ENCODE data around the gene CAAP1. TPM values are rescaled to one million over a fixed set of nuclear protein-coding genes. Genes with fewer than 3 reads are reported as not detected.

Gene CAAP1
- total and polyA plus RNA-seq, 10 donors = 10.6 to 22.3 (median 13.6) TPM

DNA sequence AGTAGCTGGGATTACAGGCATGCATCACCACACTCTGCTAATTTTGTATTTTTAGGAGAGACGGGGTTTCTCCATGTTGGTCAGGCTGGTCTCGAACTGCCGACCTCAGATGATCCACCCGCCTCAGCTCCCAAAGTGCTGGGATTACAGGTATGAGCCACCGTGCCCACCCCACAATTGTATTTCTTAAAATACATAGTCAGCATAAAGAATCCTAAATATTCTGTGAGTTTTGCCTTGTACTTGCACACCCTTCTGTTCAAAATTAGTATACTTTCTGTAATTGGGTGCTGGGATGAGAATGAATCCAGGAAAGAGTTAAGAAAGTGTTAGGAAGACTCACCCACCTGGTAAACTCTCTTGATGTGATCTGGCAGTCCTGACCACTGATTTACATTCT lies 101.3 kb downstream of the CAAP1 start:
- peaks cover 0 to 17% (median 7%) of the 10 kb centered on the region in 8 donors for H3K9me3 ChIP-seq
- no peak for DNase-seq
- 85 to 97% (median 92%) methylated on average over 5 of the region's 5 CpGs for WGBS, 5 donors
- no peaks in the 10 kb centered on the region for H3K27me3 ChIP-seq (replicated peaks in 1 of 7)
- no peak overlapping the region for H3K27ac ChIP-seq
- no peaks in the 10 kb centered on the region for H3K36me3 ChIP-seq
- TF ChIP-seq CTCF (IDR thresholded peaks at IDR 0.05 in 8 of 11, conservative IDR thresholded peaks at IDR 0.05 in 3 of 11) = no peak
- TF ChIP-seq POLR2AphosphoS5 (IDR thresholded peaks at IDR 0.05) = no peak
- TF ChIP-seq POLR2A (IDR thresholded peaks at IDR 0.05) = no peak
- intact Hi-C loops (cut with DNase I; ENCODE audit: low total_unique reads) = no loop called here
- no peak overlapping the region for H3K4me3 ChIP-seq
- H3K4me1 ChIP-seq = no peaks in the 10 kb centered on the region

Small RNA genes within 50 kb of the gene (small RNA-seq; reads per million reads assigned to genes)
- gene RF00322 = 0 reads per million in 4 donors
- gene RN7SL100P = 0 reads per million in 4 donors

Other genes with a start within 250 kb of the CAAP1 start
- gene PLAA, start 54.4 kb upstream of the CAAP1 start, total RNA-seq = 10 to 100 TPM; 20.9 to 34.5 (median 26.9) TPM
- gene PLAA, start 54.4 kb upstream of the CAAP1 start, polyA plus RNA-seq = 1 to 10 TPM; 6.2 to 8.5 (median 7.2) TPM
- gene IFT74, start 63.6 kb upstream of the CAAP1 start, total RNA-seq = 10 to 100 TPM; 10.6 to 25.6 (median 12.6) TPM
- gene IFT74, start 63.6 kb upstream of the CAAP1 start, polyA plus RNA-seq = 1 to 10 TPM; 7.1 to 9.4 (median 9.4) TPM
- gene LRRC19, start 112.9 kb upstream of the CAAP1 start, total RNA-seq = not detected
- not detected for gene LRRC19, start 112.9 kb upstream of the CAAP1 start, polyA plus RNA-seq
- gene TEK, start 216.4 kb upstream of the CAAP1 start, total RNA-seq = 10 to 100 TPM; 27.0 to 58.7 (median 53.1) TPM
- gene TEK, start 216.4 kb upstream of the CAAP1 start, polyA plus RNA-seq = 1 to 10 TPM; 2.6 to 5.7 (median 2.8) TPM